NCI-H187 (cell line): ENCODE measurements around the gene FAM227B.
"Not testable (repeated sequence)": the region's sequence is repeated elsewhere in the genome, so short reads cannot be mapped to it uniquely, and the experiment has no call there.

Experiments used
- DNase-seq, 2 experiments: peaks; one replicate each; lab custom pipeline; 2025; lab: John Stamatoyannopoulos, UW

FAM227B gene

DNA sequence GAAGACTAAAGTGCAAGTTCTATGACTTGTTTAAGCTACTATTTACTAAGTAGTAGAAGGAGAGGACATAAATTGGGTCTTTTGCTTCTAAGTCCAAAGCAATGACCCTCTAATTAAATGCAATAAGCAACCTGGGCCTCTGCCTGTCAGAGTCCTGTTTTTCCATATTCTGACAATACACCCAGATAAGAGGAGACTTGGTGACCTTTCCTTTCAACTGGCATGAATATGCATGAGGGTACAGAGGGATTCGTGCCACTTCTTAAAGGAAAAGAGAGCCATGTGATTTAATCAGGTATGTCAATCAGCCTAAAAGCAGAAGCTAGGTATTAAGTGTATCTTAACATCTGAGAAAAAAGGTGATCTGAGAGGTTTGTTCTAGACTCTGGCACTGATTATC, 248.3 kb downstream of the FAM227B start:
- DNase-seq, result no peak

DNA sequence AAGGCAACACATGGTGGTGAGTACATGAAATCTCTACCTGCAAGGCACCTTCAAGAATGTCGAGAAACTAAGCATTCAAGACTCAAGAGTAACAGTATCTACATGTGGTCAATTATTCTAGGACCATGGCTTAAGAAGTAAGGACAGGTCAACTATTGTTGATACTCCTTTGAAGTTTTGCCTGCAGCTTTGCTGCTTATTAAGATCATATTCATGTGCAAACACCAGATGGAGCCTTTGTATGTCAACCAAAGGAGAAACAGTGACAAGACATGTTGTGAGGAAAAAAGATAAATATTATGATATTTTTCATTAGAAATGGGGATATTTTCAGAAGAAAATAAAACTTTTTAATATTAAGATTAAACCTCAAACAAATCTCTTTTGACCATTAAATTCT, 249.8 kb downstream of the FAM227B start:
- DNase-seq, result no peak

DNA sequence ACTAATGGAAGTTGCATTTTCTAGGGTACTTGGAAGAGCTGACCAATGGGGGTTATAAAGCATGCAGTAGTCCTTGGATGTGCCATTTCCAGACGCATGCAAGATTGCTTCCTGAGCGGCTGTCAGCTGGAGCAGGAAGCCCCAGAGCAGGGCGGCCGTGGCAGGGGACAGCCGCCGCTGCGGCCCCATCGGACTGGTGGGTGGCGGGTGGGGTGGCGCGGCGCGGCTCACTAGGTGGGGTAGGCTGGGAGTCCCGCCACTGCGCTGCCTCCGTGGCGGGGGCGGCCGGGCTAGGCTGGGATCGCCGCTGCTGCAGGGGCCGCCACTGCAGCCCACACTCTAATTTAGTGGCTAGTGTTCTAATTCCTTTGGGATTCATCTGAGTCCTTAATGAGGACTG, 254.1 kb downstream of the FAM227B start:
- DNase-seq, result no peak

DNA sequence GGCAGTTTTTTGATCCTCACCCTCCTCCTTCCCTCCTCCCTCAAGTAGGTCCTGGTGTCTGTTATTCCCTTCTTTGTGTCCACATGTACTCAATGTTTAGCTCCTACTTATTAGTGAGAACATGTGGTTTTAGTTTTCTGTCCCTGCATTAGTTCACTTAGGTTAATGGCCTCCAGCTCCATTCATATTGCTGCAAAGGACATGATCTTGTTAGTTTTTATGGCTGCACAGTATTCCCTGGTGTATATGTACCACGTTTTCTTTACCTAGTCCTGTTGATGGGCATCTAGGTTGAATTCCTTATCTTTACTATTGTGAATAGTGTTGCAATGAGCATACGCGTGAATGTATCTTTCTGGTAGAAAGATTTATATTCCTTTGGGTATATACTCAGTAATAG, 259.2 kb downstream of the FAM227B start:
- no peak for DNase-seq

DNA sequence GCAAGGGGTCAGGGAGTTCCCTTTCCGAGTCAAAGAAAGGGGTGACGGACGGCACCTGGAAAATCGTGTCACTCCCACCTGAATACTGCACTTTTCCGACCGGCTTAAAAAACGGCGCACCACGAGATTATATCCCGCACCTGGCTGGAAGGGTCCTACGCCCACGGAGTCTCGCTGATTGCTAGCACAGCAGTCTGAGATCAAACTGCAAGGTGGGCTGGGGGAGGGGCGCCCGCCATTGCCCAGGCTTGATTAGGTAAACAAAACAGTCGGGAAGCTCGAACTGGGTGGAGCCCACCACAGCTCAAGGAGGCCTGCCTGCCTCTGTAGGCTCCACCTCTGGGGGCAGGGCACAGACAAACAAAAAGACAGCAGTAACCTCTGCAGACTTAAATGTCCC, 266.2 kb downstream of the FAM227B start:
- DNase-seq, result not testable (repeated sequence)

DNA sequence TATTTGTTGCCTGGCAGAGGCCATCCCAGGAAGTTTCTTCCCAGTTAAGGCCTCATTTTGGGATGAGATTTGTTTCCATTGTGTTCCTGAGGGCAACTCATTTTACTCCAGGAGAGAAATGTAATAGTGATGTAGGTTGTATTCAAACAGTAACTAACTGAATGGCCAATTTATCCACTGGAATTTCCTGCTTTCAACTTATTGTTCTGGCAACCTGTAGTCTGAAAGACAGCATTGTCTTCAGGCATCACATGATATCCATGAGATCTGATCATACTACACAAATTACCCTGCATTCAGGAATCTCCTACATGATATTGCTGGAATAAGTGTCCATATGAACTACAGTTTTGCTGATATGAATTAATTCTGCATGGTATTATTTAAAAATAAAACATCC, 277.1 kb downstream of the FAM227B start:
- no peak for DNase-seq

DNA sequence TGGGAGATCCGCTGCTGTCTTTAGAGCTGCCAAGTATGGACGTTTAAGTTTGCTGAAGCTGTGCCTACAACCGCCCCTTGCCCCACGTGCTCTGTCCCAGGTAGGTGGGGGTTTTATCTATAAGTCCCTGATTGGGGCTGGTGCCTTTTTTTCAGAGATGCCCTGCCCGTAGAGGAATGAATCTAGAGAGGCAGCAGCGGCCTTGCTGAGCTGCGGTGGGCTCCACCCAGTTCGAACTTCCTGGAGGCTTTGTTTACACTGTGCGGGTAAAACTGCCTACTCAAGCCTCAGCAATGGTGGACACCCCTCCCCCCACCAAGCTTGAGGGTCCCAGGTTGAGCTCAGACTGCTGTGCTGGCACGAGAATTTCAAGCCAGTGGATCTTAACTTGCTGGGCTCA, 281.0 kb downstream of the FAM227B start:
- DNase-seq, result no peak

DNA sequence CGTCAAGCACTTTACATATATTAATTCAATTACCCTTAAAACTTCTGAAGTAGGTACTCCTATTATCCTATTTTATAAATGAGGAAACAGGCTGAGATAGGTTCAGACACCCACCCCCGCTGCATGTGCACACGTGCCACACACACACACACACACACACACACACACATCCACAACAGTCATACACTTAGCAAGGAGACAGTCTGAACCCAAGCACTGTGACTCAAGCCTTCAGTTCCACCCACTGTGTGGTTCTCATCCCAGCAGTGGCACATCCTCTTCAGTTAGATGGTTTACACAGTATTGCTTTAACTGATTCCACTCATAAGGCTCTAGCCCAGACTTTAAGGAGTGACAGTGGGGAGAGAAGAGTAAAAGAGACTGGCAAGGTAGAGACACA, 288.7 kb downstream of the FAM227B start:
- DNase-seq, result no peak

DNA sequence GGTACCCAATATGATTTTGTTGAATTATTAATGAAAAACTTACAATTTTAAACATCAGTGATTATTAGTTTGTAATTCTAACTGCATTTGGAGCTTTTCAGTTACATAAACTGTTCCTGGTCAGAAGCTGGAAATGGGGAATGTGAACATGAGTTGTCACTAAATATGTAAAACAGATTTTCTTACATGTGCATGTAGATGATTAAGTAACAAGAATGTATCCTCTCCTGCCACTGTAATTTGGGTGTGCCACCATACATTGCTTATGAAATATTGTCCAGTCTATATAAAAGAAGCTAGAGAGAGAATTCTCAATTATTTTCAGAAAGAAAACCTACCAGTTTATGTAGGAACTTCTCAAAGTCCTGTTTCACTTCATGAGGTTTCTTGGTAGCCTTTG, 289.2 kb downstream of the FAM227B start:
- DNase-seq, result no peak

DNA sequence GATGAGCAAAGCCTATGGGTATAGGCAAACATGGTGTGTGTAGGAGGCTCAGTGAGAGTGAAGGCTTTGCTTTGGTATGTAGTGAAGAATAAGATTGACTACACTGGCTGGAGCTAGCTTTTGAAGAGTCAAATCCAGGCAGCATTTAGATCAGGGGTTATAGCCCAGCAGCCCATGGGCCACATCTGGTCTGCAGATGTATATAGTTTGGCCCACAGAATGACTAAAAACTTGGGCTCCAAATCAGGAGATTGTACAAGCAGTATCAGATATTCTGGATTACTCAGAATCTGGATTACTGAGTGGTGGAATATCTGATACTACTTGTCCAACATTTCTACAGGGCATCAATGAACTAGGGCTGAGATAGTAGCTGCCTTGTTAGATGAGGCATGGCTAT, 290.5 kb downstream of the FAM227B start:
- no peak for DNase-seq

DNA sequence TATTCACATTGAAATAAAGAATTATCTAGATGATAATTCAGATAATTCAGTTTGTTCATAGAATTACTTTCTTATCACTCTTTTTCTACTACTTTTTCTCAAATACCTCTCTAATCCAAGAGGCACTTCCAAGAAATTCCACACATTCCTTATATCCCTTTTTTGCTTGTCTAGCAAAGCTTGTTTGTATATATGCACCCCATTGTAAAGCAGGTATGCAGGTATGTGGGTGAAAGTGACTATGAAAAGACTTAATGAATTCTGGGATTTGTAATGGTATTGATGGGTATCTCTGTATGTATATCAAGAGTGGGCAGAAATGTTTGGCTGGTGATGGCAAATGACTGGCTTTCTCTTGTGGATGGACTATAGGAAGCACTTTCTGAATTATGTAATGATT, 291.7 kb downstream of the FAM227B start:
- no peak for DNase-seq

DNA sequence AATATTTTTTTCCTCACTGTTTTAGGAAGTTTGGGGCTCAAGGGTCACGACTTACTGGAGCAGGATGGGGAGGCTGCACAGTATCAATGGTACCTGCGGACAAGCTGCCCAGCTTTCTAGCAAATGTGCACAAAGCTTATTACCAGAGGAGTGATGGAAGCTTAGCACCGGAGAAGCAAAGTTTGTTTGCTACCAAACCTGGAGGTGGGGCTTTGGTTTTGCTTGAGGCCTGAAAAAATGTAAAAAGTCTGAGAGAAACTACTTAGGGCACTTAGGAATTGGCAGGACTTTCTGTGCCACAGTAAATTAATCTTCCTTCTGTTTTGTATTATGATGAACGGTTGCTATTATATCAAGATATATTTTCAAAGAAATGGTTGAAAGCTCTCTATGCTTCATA, 292.7 kb downstream of the FAM227B start:
- DNase-seq, result no peak

DNA sequence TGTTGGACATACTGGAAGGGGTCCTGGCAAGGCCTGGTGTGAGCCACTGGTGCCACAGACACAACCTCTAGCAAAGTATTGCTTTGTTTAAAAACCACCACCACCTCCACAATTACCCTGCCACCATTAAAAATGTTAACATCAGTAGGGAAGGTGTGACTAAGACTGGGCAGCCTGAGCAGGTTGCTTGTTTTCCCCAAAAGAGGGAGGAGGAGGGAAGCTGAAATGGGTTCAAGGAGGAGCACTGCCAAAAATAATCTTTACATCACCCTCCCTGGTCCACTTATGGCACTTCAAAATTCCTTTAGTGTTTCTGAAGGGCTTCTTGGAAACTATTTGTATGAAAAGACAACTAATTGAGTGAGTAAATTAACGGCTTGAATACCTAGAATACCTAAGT, 297.4 kb downstream of the FAM227B start:
- no peak for DNase-seq

DNA sequence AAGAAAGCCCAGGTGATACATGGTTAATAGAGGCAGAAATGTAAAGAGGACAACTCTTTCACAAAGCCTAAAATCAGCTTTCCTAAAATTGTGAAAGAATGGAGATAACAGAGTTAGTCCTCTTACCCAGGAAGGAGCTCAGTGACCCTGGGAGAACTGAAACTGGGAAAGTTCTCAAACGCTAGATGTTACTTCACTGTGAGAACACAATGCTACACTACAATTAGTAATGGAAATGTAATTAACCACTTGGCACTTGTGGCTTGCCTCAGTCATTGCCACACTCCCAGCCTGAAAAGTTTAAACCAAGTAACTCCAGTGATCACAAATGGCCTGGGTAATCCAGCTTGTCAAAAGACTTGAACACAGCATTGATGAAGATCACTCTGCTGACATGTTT, 300.3 kb downstream of the FAM227B start:
- no peak for DNase-seq

DNA sequence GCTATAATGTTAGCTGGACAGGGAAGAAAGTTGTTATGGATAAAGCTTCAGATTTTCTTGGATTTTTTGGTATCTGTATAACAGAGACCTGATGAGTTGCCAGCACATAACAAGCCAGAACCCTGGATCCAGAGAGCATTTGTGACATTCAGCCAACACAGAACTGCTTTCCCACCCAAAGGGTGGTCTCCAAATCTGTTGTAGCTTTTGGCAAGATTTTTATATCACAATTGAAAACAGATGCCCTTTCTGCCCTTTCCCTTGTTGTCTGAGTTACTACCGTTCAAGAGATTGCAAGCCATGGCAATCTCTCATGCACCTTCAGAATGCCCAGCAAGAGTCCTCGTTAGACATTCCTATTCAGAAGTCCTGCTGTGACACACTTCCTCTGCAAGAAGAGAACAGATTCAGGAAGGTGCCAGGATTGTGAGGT, 305.2 kb downstream of the FAM227B start:
- DNase-seq, result no peak

DNA sequence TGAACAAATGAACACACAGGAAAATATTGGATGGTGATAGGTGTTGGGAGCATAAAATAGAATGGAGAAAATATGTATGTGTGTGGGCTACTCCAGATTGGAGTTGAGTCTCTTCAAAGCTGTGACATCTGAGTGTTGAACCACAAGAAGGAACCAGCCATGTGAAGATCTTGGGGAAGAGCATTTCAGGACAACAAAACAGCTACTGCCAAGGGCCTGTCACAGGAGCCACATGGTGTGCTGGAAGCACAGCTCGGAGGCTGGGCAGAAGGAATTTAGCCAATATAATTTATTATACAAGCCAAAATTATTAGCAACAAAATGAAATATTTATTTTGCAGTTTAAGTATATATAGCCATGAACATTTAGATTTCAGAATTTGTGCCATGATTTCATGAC, 305.9 kb downstream of the FAM227B start:
- DNase-seq, result no peak

DNA sequence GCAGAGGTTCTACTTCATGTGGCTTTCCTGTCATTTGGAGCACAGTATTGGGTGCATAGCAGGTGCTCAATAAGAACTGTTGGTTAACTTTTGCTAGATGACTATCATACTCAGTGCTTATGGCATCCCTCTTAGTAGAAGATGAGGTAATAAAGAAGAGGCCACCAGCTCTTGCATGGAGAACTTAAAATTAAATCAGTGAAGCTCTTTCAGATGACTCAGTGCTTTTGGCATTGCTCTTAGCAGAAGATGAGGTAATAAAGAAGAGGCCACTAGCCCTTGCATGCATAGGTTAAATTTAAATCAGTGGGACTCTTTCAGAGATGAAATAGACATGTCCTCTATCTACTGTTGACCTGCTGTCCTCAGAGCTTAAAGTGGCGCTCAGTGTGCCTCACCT, 307.0 kb downstream of the FAM227B start:
- no peak for DNase-seq

DNA sequence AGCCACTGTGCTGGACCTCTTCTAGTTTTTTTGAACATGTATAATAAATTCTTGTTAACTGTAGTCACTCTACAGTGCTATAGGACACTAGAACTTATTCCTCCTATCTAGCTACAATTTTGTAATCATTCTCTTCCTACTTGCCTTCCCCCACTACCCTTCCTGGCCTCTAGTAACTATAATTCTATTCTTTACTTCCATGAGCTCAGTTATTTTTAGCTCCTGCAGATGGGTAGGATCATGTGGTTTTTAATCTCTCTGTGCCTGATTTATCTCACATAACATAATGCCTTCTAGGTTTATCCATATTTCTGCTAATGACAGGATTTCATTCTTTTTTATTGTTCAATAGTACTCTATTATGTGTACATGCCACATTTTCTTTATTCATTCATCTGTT, 310.7 kb downstream of the FAM227B start:
- DNase-seq, result no peak

DNA sequence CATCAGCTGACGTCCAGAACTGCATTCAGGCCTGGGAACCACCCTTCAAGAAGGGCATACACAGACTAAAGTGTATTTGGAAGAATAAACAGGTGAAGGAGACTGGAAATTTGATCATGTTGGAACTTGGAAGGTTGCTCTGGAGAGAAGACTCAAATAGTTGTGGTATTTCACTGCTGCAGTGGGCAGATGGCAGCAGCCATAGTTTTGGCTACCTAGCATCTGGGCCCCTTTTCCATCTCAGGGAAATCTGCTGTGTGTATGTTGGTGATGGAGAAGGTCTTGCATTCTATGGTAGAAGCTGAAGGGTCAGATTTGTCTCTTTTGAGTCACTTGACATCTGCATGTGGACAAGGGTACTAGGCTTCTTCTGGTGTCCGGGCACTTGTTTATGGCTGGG, 311.9 kb downstream of the FAM227B start:
- DNase-seq, result no peak

DNA sequence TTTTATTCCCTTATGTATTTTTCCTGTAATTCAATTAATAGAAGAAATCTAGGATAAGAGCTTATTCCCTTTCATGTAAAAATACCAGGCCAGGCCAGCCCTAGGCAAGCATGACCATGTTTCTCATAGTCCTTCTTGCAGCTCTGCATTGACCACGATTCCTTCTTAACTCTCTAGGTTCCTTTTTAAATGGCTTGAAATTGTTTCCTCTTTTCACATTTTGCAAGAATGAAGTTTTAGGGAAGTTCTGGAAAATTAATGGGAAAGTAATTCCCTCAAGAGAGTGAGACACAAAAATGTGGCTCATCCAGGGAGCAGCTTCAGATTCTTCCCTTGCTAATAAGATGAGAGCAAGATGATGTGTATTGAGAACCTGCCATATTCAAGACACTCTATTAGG, 314.1 kb downstream of the FAM227B start:
- no peak for DNase-seq

DNA sequence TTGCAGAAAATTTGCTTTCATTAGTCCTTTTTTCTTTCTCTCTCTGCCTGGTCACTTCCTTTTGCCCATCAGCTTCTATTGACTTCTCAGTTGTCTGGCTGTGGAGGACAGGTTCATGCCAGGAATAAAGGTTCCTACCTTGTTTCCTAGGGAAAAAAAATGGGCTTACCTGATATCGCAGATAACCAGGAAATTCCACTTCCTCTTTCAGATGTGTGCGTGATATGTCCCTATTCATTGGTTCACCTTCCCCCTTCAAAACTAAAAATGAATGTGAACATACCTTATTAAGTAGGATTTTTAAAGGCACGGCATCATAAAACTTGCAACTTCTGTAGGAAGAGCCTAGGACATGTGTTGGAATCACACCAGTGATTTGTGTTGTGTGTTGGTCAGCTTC, 317.6 kb downstream of the FAM227B start:
- no peak for DNase-seq

DNA sequence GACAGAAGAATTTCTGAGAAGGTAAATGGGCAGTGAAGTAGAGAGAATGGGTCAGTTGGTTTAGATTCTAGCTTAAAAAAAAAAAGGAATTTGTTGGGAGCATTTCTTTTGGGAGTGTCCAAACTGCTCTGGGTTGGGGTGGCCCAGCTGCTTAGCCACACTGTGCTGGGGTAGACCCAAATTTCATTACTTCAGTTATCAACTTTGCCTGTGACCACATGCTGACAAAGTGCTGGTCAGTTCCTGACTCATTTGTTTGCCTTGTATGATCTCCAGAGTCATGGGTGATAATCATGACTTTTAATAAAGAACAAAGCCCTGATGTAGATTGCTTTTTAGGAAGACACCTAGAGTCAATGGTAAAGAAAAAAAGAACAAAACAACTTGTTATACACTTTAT, 319.1 kb downstream of the FAM227B start:
- DNase-seq, result no peak

DNA sequence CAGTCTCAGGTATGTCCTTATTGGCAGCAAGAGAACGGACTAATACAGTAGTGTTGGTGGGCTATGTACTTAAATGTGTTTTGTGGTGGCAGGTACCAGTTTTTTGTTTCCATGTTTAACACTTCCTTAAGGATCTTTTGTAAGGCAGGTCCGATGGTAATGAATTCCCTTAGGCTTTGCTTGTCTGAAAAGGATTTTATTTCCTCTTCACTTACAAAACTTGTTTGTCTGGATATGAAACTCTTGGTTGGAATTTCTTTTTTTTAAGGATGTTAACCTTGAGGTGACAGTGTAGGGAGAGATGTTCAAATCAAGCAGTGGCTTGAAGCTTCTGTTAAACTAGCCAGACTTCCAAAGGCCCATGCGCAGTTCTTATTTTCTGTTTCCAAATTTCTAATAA, 319.8 kb downstream of the FAM227B start:
- DNase-seq, result no peak

DNA sequence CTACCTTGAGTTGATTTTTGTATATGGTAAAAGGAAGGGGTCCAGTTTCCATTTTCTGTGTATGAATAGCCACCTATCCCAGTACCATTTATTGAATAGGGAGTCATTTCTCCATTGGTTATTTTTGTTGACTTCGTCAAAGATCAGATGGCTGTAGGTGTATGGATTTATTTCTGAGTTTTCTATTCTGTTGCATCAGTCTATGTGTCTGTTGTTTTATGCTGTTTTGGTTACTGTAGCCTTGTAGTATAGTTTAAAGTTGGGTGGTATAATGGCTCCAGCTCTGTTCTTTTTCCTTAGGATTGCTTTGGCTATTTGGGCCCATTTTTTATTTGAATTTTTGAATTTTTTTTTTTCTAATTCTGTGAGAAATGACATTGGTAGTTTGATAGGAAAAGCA, 323.0 kb downstream of the FAM227B start:
- no peak for DNase-seq

DNA sequence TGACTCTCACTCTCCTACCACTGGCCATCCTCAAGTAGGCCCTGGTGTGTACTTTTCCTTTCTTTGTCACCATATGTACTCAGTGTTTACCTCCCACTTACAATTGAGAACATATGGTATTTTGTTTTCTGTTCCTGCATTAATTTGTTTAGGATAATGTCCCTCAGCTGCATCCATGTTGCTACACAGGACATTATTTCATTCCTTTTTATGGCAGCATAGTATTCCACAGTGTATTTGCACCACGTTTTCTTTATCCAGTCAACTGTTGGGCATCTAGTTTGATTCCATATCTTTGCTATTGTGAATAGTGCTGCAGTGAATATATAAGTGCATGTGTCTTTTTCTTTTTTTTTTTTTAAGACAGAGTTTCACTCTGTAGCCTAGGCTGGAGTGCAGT, 324.4 kb downstream of the FAM227B start:
- no peak for DNase-seq
